ENCODE measurements around the gene SLC45A1. TPM values are rescaled to one million over a fixed set of nuclear protein-coding genes. Genes with fewer than 3 reads are reported as not detected.
"Not testable (repeated sequence)": the region's sequence is repeated elsewhere in the genome, so short reads cannot be mapped to it uniquely, and the experiment has no call there.

SLC45A1 gene
- total RNA-seq, 1 experiment from 2014 or later, result 13.8 TPM

DNA sequence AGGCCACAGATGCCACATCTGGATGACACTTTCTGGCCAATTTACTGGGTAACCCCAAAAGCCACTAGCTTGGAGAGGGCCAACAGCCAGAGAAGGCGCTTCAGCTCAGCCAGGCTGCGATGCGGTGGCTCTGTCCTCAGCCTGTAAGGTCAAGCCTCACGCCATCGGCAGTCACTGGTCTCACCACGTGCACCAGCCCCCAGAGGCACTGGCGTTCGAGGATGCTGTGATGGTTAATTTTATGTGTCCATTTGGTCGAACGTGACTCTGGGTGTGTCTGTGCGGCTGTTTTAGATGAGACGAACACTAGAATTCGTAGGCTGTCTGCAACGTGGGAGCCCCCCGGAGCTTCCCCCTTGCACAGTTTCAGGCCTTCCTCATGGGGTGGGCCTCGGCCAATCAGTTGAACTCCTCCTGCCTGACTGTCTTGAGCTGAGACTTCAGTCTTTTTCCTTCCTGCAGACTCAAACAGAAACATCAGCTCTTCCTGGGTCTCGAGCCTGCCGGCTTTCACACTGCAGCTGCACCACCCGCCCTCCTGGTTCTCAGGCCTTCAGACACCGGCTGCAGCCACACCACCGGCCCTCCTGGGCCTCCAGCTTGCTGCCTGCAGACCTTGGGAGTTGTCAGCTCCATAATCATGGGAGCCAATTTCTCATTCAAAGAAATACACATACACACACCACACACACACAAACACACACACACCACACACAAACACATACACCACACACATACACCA, 41.6 kb upstream of the SLC45A1 start (continued):
- TF ChIP-seq, protein P1, sequence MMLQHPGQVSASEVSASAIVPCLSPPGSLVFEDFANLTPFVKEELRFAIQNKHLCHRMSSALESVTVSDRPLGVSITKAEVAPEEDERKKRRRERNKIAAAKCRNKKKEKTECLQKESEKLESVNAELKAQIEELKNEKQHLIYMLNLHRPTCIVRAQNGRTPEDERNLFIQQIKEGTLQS (IDR thresholded peaks at IDR 0.05), result no peak

DNA sequence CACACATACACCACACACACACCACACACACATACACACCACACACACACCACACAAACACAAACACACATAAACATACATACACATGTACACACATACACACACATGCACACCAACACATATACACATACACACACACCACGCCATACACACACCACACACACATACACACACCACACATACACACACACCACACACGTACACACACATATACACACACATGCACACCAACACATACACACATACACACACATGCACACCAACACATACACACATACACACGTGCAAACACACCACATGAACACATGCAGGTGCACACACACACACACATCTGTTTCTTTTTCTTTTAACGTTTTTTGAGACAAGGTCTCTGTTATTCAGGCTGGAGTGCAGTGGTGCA, 41.0 kb upstream of the SLC45A1 start:
- CTCF ChIA-PET, result no interaction called here
- ATAC-seq, result no peak
- H3K9me2 ChIP-seq (ENCODE audit: insufficient read depth), result no peaks in the 10 kb centered on the region
- H3K27ac ChIP-seq (ENCODE audit: low read depth, low read length), result no peak overlapping the region
- H3K36me3 ChIP-seq (ENCODE audit: control insufficient read depth in 1 of 2, insufficient read depth in 2 of 2, low read length in 2 of 2), result no peaks in the 10 kb centered on the region
- no peaks in the 10 kb centered on the region for H4K20me1 ChIP-seq (ENCODE audit: insufficient read depth)
- no peaks in the 10 kb centered on the region for H3K27me3 ChIP-seq (ENCODE audit: insufficient read depth, low read length)
- no peaks in the 10 kb centered on the region for H3K9me3 ChIP-seq (ENCODE audit: control insufficient read depth in 1 of 2, insufficient read depth in 1 of 2, low read depth in 1 of 2, low read length in 2 of 2)
- intact Hi-C loops (cut with micrococcal nuclease), result no loop called here
- H3K4me3 ChIP-seq (replicated peaks in 1 of 2; ENCODE audit: low read depth in 1 of 2, low read length in 2 of 2), result no peak overlapping the region
- POLR2A ChIA-PET, result no interaction called here
- H3K9ac ChIP-seq (ENCODE audit: low read length), result no peak overlapping the region
- no peak for TF ChIP-seq ZNF274 (IDR thresholded peaks at IDR 0.05; ENCODE audit: low read depth, low read length)
- no peak for TF ChIP-seq YY1 (IDR thresholded peaks at IDR 0.05; ENCODE audit: extremely low read depth, insufficient replicate concordance, low read depth, low read length)
- TF ChIP-seq ELF1 (IDR thresholded peaks at IDR 0.05; ENCODE audit: borderline replicate concordance, low read depth), result no peak
- no peak for DNase-seq (ENCODE audit: low read depth, low spot score)
- H3K4me1 ChIP-seq (ENCODE audit: control insufficient read depth in 1 of 2, insufficient read depth in 2 of 2, low read length in 2 of 2), result peaks cover 8 to 20% of the 10 kb centered on the region in 2 experiments; a peak in 3 of 4 replicates
- H3K4me2 ChIP-seq (ENCODE audit: low read length), result no peak overlapping the region
- no TSS peak for BruUV-seq (replicated peaks)
- RAD21 ChIA-PET (ENCODE audit: low non-redundant PET in 1 of 2, low total read pairs in 2 of 2, uncharacterized antibody in 2 of 2, unreplicated experiment in 2 of 2), result no interaction called here
- no peaks in the 10 kb centered on the region for H3K79me2 ChIP-seq (ENCODE audit: insufficient read depth, low read length)
- no peak overlapping the region for H2AFZ ChIP-seq (ENCODE audit: low read depth, low read length, poor library complexity, severe bottlenecking)

DNA sequence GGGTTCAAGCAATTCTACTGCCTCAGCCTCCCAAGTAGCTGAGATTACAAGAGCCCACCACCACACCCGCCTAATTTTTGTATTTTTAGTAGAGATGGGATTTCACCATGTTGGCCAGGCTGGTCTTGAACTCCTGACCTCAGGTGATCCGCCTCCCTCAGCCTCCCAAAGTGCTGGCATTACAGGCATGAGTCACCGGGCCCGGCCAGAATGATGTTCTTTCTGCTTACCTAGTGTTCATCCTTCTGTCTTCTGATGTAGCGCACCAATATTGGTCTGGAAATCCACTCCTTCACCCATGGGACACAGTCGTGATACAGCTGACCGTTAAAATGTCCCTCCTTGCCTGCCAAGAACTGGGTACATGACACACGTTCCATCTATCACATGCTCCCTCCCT, 39.2 kb upstream of the SLC45A1 start:
- H3K9me3 ChIP-seq (ENCODE audit: control insufficient read depth in 1 of 2, insufficient read depth in 1 of 2, low read depth in 1 of 2, low read length in 2 of 2); H3K27me3 ChIP-seq (ENCODE audit: insufficient read depth, low read length); CTCF ChIA-PET; BruUV-seq (replicated peaks); RAD21 ChIA-PET (ENCODE audit: low non-redundant PET in 1 of 2, low total read pairs in 2 of 2, uncharacterized antibody in 2 of 2, unreplicated experiment in 2 of 2); intact Hi-C loops (cut with micrococcal nuclease); H3K79me2 ChIP-seq (ENCODE audit: insufficient read depth, low read length); H3K4me3 ChIP-seq (replicated peaks in 1 of 2; ENCODE audit: low read depth in 1 of 2, low read length in 2 of 2); H2AFZ ChIP-seq (ENCODE audit: low read depth, low read length, poor library complexity, severe bottlenecking); H3K9ac ChIP-seq (ENCODE audit: low read length); DNase-seq (ENCODE audit: low read depth, low spot score); H4K20me1 ChIP-seq (ENCODE audit: insufficient read depth); H3K36me3 ChIP-seq (ENCODE audit: control insufficient read depth in 1 of 2, insufficient read depth in 2 of 2, low read length in 2 of 2); H3K27ac ChIP-seq (ENCODE audit: low read depth, low read length); H3K9me2 ChIP-seq (ENCODE audit: insufficient read depth): not testable (repeated sequence)
- ATAC-seq, result peak; percentile 54
- peaks cover 8 to 30% of the 10 kb centered on the region in 2 experiments; a peak in 3 of 4 replicates for H3K4me1 ChIP-seq (ENCODE audit: control insufficient read depth in 1 of 2, insufficient read depth in 2 of 2, low read length in 2 of 2)
- H3K4me2 ChIP-seq (ENCODE audit: low read length), result peak overlapping the region; percentile 37
- POLR2A ChIA-PET, result interaction anchor here (1.3 kb wide), 1 partner anchor 10 kb away, joined by 5 read pairs; no protein-coding TSS in a partner anchor

Data from HCT116 (cell line).